Sigmoid colon (tissue), 4 donors: ENCODE data around the gene ECI2.

ENCODE experiments used
- POLR2A ChIP-seq, 2 donors: fragments of 450-650 bp; IDR thresholded peaks; one replicate each; pipeline ENCODE4 v1.6.1; 2016; ENCODE audit warnings: antibody characterized with exemption in 2 of 2, mild to moderate bottlenecking in 2 of 2, moderate library complexity in 2 of 2
- POLR2AphosphoS5 ChIP-seq, 4 donors: sonication (generic); formaldehyde crosslinking; IDR thresholded peaks; one replicate each; pipeline ENCODE4 v1.6.1; 2017; ENCODE audit warnings: antibody characterized with exemption in 4 of 4
- TF ChIP-seq, protein P1 (sequence below), 4 experiments: fragments of 450-650 bp in 3 of 4; fragments of 200-600 bp in 1 of 4; IDR thresholded peaks; one replicate each; pipeline ENCODE4 v1.5.1; 2016 to 2019; ENCODE audit warnings: antibody characterized with exemption in 4 of 4, mild to moderate bottlenecking in 3 of 4, moderate library complexity in 2 of 4

DNA sequence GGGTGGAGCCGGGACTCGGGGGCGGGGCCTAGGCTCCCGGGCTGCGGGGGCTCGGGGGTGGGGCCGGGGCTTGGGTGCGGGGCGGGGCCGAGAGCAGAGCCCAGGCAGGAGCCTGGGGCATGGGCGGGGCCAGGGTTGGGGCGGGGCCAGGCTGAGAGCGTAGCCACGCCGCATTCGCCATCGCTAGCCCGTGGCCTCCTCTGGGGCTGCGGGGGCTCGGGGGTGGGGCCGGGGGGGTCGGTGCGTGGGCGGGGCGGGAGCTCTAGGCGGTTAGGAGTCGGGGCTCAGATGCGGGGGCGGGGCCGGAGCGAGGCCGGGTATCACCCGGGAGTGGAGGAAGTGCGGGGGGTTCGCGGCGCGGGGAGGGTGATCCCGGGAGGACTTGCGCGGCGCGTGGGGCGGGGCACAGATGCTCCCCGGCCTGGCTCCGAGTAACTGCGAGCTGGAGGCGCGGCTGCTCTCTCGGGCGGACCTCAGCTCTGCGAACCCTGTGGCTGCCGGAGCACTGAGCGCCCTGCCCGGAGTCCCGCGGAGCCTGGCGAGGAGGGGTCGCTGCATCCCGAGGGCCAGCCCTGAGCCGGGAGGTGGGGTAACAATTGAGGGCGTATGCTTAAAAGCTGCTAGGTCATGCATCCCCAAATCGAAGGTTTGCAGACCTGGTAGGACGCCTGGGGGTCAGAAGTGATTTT, 434 bp upstream of the ECI2 start:
- TF ChIP-seq, protein P1, sequence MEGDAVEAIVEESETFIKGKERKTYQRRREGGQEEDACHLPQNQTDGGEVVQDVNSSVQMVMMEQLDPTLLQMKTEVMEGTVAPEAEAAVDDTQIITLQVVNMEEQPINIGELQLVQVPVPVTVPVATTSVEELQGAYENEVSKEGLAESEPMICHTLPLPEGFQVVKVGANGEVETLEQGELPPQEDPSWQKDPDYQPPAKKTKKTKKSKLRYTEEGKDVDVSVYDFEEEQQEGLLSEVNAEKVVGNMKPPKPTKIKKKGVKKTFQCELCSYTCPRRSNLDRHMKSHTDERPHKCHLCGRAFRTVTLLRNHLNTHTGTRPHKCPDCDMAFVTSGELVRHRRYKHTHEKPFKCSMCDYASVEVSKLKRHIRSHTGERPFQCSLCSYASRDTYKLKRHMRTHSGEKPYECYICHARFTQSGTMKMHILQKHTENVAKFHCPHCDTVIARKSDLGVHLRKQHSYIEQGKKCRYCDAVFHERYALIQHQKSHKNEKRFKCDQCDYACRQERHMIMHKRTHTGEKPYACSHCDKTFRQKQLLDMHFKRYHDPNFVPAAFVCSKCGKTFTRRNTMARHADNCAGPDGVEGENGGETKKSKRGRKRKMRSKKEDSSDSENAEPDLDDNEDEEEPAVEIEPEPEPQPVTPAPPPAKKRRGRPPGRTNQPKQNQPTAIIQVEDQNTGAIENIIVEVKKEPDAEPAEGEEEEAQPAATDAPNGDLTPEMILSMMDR (IDR thresholded peaks at IDR 0.05): peak in 1 of 4 experiments; percentile 9
- peak; percentile 69 to 91 (median 80) for TF ChIP-seq POLR2AphosphoS5 (IDR thresholded peaks at IDR 0.05)
- TF ChIP-seq POLR2A (IDR thresholded peaks at IDR 0.05): peak in 1 of 2 donors; percentile 22
